Activated effector memory CD4-positive, alpha-beta T cell treated with Interleukin-2 at 50 U/mL for 16 hours (primary cell): ENCODE results near the gene GP1BB.

Experiments
- DNase-seq: peaks from one replicate; pipeline ENCODE4 v3.0.0-alpha.2; 2020

Gene GP1BB

GRCh38 chr22:19743081-19743480 lies 19.7 kb downstream of the GP1BB start:
- DNase-seq, result no peak

- DNase-seq, result no peak
Measured at GRCh38 chr22:19743651-19744050, 20.3 kb downstream of the GP1BB start.

- no peak for DNase-seq
Measured at GRCh38 chr22:19744350-19745006, 21.1 kb downstream of the GP1BB start.

- no peak for DNase-seq
Measured at GRCh38 chr22:19745155-19746101, 22.1 kb downstream of the GP1BB start.

DNA sequence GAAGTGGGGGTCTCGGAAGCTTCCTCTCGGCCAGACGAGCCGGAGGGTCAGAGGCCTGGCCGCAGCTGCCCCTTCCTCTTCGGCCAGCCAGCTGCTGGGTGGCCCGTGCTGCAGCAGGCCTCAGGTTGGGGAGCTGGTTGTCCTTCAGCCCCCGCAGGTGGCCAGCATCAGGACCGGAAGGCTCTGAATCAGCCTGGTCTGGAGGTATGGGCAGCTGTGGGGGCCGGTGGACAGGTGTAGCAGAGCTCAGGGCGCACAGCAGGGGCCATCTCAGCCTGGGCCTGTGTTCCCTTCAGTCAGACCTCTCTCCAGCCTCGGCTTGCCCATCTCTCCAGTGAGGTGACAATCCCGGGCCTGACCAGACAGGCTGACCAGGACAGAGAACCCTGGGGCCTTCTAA lies 23.4 kb downstream of the GP1BB start:
- no peak for DNase-seq

GRCh38 chr22:19747551-19747950 lies 24.2 kb downstream of the GP1BB start:
- DNase-seq, result no peak

GRCh38 chr22:19748139-19748538 lies 24.8 kb downstream of the GP1BB start:
- no peak for DNase-seq

DNA sequence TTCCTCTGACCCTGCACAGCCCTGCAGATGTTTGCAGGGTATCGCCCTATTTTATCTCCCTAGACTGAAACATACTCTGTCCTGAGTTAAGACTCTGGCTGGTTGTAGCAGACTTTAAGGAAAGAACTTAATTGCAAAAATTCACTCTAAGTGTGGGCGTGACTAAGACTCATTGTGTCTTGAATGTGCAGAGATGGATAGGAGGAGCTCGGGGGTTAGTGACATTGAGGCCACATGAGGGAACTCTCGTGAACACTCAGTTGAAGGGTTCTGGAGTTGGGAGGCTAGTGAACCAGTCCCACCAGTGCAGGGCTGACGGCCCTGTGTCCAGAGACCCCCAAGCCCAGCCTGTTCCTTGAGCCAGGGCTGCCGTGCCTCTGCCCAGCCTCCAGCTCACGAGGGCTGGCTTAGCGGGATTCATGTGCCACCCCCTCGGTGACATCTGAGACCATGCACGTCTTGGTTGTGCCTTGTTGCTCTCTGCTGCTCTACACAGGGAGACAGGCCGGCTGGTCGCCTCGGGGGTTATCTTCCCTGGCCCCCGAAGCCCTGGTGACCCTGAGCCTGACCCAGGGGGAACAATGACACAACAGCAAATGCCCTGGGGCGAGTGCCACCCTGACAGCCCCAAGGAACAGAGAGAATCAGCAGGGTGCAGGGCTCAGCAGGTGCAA lies 25.8 kb downstream of the GP1BB start:
- DNase-seq, result no peak

DNA sequence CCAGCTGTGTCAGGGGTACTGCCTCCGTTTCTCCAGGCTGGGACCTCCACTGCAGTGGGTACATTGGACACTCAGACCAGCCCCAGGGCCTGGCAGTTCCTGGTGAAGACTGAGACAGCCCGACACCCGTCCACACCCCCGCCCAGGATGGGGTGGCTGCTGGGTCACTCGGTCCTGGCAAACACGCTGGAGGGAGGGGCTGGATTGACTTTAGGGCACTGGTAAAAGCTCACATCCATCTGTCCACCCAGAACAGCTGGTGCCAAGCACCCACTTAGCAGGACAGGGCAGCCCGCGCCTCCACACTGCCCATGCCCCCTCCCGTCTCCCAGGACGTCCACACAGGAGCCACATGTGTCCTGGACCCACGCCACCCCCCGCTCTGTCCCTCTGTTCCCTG lies 26.5 kb downstream of the GP1BB start:
- DNase-seq, result no peak

- no peak for DNase-seq
Measured at GRCh38 chr22:19750507-19751490, 27.5 kb downstream of the GP1BB start.

DNA sequence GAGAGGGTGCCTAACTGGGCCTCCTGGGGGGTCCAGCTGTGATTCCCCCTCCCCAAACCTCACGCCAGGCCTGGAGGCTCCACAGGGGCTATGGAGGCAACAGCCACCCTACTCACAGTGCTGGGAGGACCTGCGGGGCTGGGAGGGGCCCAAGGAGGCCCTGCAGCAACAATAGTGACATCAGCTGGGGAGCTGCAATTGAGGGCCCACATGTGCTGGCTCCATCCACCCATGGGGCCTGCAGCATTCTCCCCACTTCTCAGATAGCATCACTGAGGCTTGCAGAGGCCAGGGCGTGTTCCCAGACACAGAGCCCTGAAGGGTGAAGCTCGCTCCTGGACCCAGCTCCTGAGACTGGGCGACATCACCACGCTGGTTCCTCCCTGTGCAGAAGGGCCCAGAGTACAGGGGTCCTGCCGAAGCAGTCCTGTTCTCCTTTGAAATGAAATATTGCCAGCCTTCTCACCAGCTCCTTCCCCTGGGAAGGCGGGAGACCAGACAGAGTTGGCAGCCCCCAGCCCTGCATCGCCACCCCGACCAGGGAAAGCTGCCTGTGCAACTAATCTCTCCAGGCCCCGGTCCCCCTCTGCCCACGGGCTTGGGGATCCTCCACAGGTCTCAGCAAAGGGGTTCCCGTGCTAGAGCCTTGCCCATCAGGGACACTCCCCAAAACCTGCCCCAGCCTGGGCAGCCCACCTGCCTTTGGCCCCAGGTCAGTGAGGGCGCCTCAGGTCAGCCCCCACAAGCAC lies 28.3 kb downstream of the GP1BB start:
- no peak for DNase-seq

- no peak for DNase-seq
Measured at GRCh38 chr22:19753090-19753842, 29.9 kb downstream of the GP1BB start.

DNA sequence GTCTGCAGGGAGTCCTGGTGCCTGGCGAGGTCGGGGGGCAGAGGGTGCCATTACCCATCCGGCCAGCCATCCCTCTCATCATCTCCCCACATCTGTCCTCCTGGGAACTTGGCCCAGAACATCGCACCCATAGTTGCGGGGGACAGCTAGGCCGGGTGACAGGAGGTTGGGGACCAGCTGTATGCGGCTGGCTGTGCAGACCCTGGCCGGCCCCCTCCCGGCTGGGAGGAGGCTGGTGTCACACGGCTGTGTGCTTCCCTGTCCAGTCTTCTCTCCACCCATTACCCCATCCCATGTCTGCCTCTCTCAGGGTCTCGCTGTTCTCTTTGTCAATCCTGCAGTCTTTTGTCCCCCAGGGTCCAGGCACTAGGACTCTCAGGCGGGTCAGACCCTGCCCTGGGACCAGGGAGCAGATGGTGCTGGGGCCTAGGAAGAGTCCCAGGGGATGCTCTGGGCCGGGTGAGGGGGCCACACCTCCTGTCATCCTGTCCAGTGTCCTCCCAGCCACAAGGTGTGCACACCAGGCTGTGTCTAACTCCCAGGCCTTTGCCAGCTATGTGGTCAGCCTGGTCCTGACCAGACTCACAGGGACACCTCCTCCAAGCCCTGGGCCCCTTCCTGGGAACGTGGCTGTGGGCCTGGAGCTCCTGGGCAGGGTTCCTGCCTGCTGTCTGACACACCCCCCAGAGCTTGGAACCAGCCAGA lies 30.8 kb downstream of the GP1BB start:
- no peak for DNase-seq

DNA sequence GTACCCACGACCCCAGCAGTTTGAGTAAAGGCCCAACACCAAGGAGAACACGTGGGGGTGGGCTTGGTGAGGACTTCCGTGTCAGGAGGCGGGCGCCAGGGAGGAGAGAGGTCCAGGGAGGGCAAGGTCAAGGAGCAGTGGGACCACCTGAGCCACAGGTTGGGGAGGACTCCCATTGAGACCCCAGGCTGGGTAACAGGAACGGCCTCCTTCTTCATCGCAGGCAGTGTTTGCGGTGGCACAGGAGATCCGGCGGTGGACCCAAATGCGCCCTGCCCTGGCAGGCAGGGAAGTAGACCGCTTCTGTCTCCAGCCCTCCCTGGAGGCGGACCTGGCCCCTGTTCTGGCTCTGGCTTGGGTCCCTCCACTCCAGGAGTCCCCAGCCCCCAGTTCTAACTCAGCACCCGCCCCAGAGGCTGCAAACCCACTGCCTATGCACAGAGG lies 31.4 kb downstream of the GP1BB start:
- DNase-seq, result no peak

DNA sequence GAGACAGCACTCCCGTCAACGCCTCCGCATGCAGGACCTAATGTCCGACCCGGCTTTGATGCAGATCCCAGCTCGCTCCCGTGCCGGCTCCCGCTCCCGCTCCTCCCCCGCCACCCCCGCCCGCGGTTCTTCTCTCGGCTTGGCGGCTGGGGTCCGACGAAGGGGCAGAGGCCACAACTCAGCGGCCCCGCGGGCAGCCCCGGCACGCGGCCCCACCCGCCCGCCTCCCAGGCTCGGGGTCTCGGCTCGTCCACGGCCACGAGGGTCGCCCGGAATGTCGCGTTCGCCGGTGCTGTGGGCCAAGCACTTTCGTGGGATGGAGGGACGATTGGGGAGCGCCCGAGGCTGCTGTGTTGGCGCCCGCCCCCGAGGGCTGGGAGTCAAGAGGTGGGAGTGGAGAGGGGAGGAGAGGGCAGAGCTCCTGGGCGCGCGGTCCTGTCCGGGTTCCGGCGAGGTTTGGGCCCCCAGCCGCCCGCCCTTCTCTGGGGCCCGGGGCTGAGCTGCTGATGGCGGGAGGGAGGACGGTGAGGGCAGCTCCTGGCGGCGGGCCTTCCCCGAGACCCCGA lies 31.9 kb downstream of the GP1BB start:
- DNase-seq, result no peak

DNA sequence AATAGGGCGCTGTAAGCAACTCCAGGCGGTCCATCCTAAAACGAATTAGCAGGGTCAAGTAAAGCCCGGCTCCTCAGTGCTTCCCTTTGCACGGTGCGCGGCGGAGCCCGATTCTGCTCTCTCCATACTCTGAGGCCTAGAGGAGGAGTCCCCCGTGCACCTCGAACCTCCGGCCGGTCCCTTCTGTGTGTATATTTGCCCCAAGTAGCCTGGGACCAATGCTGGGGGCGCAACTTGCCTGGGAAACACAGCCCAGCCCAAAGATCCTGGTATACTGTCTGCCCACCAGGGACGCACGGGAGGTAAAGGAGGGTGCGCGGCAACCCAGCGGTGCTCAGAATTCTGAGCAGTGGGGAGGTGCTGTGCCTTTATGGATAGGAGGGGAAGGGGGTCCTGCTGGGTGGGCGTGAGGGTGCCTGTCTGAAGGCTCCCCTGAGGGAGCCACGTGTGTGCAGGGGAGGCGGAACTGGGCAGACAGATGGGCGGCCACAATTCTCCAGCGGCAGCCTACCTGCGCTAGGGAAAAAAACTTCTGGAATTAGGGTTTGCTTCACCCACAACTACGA lies 32.5 kb downstream of the GP1BB start:
- no peak for DNase-seq

DNA sequence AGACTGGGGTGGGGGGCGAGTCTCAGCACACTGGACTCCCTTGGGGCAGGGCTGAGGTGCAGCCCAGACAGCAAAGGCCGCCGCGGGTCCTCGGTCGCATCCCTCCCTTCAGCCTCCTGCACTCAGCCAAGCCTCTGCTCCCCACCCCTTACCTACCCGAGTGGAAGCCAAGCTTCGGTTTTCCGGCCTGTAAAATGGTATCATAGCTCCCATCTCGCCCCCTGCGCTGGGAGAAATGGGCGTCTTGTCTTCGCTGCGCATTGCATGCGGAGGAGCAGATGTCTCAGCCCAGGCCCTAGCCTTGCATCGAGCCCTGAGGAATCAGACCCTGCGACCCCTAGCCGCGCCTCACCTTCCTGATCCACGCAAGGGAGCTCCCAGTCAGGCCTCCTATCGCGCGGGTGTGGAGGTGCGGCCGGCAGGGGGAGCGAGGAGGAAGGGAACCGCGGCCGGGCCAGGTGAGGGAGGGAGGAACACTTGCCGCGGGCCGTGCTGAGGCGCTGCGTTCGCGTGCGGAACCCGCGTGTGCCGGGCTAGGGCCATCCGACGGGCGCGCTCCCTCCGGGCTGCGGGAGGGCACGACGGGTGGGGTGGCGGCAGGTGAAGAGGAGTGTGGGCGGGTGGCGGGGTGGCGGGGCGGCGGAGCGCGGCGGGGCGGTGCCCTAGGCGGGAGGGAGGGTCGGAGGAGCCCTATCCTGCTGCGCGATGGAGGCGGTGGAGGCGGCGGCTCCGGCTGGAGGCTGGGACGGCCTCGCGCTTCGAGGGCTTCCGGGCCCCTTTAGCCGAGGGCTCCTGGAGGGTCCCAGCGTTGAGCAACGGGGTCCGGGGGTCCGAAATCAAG lies 33.2 kb downstream of the GP1BB start:
- DNase-seq, result peak; percentile 59
